ENCODE results near the gene LRRFIP1.

LRRFIP1 gene

DNA sequence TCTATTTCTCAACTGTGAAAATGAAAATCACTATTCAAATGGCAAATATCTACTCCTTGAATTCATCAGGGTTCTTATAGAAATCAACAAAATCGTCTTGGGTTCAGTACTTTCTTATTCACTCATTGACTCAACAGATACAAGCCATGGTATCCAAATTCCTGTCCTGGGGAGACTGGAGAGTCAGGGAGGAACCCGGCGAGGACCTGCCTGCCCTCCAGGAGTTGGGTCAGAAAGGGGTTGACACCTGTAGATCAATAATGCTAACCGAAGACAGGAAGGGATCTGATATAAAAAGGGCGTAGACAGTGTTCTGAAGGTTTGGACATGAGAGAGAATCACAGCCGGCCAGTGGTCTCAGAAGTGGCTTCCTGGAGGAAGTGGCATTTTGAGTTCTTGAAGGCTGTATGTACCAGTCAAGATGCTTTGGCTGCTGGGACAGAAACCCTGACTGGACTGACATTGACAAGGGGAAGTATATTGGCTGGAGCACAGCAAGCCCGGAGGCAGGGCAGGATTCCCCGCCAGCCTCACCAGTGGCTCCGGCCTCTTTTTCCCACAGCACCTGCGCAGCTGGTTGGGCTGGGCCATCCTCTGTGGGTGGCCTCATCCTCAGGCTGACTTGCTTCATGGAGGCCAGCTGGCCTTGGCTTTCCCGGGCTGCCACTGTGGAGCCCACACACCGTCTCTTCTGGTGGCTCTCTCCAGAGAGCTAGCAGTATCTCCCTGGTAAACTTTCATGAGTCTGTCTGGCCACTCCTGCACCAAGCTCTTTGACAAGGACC is 3.0 kb downstream of the LRRFIP1 start:
- TF ChIP-seq, protein P1, sequence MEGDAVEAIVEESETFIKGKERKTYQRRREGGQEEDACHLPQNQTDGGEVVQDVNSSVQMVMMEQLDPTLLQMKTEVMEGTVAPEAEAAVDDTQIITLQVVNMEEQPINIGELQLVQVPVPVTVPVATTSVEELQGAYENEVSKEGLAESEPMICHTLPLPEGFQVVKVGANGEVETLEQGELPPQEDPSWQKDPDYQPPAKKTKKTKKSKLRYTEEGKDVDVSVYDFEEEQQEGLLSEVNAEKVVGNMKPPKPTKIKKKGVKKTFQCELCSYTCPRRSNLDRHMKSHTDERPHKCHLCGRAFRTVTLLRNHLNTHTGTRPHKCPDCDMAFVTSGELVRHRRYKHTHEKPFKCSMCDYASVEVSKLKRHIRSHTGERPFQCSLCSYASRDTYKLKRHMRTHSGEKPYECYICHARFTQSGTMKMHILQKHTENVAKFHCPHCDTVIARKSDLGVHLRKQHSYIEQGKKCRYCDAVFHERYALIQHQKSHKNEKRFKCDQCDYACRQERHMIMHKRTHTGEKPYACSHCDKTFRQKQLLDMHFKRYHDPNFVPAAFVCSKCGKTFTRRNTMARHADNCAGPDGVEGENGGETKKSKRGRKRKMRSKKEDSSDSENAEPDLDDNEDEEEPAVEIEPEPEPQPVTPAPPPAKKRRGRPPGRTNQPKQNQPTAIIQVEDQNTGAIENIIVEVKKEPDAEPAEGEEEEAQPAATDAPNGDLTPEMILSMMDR (IDR thresholded peaks at IDR 0.05; ENCODE audit: poor library complexity, severe bottlenecking): no peak
- ATAC-seq (ENCODE audit: low read depth) (no peak), DNase-seq (ENCODE audit: low spot score) (no peak)
- H3K4me1 ChIP-seq (ENCODE audit: insufficient read depth, poor library complexity, severe bottlenecking): no peaks in the 10 kb centered on the region
- no peaks in the 10 kb centered on the region for H3K36me3 ChIP-seq (ENCODE audit: low read depth)
- H3K4me3 ChIP-seq (ENCODE audit: severe bottlenecking): no peak overlapping the region
- H3K27me3 ChIP-seq (ENCODE audit: insufficient read depth, poor library complexity, severe bottlenecking): no peaks in the 10 kb centered on the region
- H3K27ac ChIP-seq (ENCODE audit: poor library complexity, severe bottlenecking): no peak overlapping the region
- H3K9me3 ChIP-seq (ENCODE audit: severe bottlenecking): no peaks in the 10 kb centered on the region

DNA sequence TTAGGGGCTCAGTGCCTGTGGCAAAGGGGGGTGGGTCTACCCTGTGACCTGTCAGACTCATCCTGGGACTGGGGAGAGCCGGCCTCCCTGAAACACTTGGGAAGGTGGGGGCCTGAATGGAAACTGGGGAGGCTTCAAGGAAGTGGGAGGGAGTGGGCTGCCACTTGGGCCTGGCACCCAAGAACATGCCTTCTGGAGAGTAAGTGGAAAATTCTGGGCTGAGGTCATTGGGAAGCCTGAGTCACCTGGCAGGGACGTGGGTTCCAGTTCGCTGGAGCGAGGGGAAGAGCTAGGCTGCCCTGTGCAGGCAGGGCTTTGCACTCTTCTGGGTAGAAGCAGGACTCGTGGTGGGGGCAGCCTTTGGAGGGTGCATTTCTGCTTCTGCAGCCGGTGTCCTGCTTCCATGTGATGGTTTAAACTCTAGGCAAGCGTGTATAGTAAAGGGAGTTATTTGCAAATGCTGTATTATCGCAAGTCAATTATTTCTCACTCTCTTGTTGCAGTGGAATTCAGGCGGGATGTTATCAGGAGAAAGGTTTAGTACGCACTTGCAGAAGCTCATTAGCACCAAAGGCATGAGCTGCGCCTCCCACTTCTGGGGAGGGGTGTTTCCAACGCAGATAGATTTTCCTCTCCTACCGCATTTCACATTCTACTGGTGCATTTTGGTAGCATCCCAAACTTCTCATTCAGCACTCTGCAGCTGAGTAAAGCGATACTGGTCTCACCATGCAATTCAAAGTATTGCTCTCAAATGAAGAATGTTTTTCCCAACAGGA is 3.8 kb downstream of the LRRFIP1 start:
- Histone ChIP-seq H3K4me3 (ENCODE audit: severe bottlenecking) (no peak overlapping the region), H3K9me3 (ENCODE audit: severe bottlenecking) (no peaks in the 10 kb centered on the region), H3K36me3 (ENCODE audit: low read depth) (no peaks in the 10 kb centered on the region), H3K4me1 (ENCODE audit: insufficient read depth, poor library complexity, severe bottlenecking) (no peaks in the 10 kb centered on the region), H3K27me3 (ENCODE audit: insufficient read depth, poor library complexity, severe bottlenecking) (no peaks in the 10 kb centered on the region), H3K27ac (ENCODE audit: poor library complexity, severe bottlenecking) (no peak overlapping the region)
- TF ChIP-seq, protein P1 (IDR thresholded peaks at IDR 0.05; ENCODE audit: poor library complexity, severe bottlenecking): no peak
- DNase-seq (ENCODE audit: low spot score): no peak
- ATAC-seq (ENCODE audit: low read depth): no peak

DNA sequence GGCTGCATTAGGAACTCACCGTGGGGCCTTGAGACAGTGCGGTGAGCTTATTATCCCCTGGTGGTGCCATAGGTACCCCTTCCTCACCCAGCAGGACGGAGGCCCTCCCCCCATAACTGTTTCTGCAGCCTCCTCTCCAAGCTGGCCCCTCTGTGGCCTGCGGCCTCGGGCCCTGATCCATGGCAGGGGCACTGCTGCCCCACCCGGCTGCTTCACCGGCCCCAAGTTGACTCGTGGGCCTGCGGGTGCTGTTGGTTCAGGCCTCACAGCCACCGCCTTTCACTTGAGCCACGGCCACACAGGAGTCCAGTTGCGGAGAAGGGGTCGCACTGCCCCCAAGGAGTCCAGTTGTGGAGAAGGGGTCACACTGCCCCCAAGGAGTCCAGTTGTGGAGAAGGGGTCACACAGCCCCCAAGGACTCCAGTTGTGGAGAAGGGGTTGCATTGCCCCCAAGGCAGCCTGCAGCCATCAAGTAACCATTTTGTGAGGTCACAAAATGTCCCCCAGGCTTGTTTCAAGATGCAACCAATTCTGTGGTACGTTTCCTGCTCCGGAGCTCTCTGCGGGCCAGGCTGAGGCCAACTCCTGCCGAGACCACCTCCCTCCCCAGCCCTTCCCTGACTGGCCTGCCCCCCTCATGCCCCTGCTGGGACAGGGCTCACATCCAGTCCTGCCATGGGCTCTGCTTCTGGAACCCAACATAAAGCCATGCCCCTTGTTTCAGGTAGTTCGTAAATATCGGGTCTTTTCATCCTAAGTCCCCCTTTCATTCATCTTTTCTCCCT is 4.6 kb downstream of the LRRFIP1 start:
- no peaks in the 10 kb centered on the region for H3K36me3 ChIP-seq (ENCODE audit: low read depth)
- H3K4me3 ChIP-seq (ENCODE audit: severe bottlenecking): no peak overlapping the region
- H3K27ac ChIP-seq (ENCODE audit: poor library complexity, severe bottlenecking): no peak overlapping the region
- H3K9me3 ChIP-seq (ENCODE audit: severe bottlenecking): no peaks in the 10 kb centered on the region
- H3K27me3 ChIP-seq (ENCODE audit: insufficient read depth, poor library complexity, severe bottlenecking): no peaks in the 10 kb centered on the region
- DNase-seq (ENCODE audit: low spot score): no peak
- TF ChIP-seq, protein P1 (IDR thresholded peaks at IDR 0.05; ENCODE audit: poor library complexity, severe bottlenecking): no peak
- no peaks in the 10 kb centered on the region for H3K4me1 ChIP-seq (ENCODE audit: insufficient read depth, poor library complexity, severe bottlenecking)
- ATAC-seq (ENCODE audit: low read depth): no peak

DNA sequence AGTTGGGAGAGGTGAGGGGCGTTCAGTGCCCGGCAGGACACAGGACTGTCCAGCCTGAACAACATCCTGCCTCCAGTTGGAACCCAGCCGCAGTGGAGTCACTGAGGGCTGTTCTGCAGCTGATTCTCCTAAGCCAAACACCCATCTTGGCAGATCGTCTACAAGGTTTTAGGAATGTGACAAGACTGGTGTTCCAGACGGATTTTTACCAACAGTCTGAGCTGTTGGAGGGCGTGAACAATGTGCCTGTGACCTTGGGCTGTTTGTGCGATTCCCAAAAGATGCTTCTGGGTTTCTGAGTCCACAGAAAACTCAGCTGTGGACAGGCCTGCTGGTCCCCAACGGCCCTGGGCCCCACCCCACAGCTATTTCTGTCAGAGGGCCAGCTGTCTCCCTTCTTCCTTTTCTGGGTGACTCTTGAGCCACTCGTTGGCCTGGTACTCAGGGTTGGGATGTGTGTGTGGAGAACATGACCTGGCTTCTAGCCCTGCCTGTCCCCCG is 5.7 kb downstream of the LRRFIP1 start:
- no peak for DNase-seq (ENCODE audit: low spot score)
- no peak overlapping the region for H3K4me3 ChIP-seq (ENCODE audit: severe bottlenecking)
- H3K36me3 ChIP-seq (ENCODE audit: low read depth): no peaks in the 10 kb centered on the region
- ATAC-seq (ENCODE audit: low read depth): no peak
- no peaks in the 10 kb centered on the region for H3K9me3 ChIP-seq (ENCODE audit: severe bottlenecking)
- no peaks in the 10 kb centered on the region for H3K4me1 ChIP-seq (ENCODE audit: insufficient read depth, poor library complexity, severe bottlenecking)
- TF ChIP-seq, protein P1 (IDR thresholded peaks at IDR 0.05; ENCODE audit: poor library complexity, severe bottlenecking): no peak
- H3K27me3 ChIP-seq (ENCODE audit: insufficient read depth, poor library complexity, severe bottlenecking): no peaks in the 10 kb centered on the region
- H3K27ac ChIP-seq (ENCODE audit: poor library complexity, severe bottlenecking): no peak overlapping the region
